ENCODE data around the gene CKS1B.

The CKS1B gene

DNA sequence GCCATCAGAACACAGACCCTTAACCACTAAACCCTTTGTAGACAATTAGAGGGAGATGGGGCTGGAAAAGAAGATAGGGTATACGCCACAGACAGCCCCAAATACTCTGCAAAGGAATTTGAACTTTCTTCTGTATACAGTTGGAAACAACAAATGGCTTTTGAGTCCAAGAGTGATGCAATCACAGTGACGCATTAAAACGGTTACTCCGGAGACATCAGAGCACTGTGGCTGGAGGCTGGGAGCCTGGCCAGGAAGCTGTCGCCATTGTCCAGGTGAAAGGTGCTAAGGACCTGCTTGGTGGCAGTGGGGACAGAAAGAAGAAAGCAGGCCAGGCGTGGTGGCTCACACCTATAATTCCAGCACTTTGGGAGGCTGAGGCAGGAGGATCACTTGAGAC is 12.8 kb downstream of the CKS1B start:
- no peak for DNase-seq (ENCODE audit: low spot score)

- DNase-seq (ENCODE audit: low spot score), result no peak
Observed at GRCh38 chr1:154988058-154988954, 13.8 kb downstream of the CKS1B start.

DNA sequence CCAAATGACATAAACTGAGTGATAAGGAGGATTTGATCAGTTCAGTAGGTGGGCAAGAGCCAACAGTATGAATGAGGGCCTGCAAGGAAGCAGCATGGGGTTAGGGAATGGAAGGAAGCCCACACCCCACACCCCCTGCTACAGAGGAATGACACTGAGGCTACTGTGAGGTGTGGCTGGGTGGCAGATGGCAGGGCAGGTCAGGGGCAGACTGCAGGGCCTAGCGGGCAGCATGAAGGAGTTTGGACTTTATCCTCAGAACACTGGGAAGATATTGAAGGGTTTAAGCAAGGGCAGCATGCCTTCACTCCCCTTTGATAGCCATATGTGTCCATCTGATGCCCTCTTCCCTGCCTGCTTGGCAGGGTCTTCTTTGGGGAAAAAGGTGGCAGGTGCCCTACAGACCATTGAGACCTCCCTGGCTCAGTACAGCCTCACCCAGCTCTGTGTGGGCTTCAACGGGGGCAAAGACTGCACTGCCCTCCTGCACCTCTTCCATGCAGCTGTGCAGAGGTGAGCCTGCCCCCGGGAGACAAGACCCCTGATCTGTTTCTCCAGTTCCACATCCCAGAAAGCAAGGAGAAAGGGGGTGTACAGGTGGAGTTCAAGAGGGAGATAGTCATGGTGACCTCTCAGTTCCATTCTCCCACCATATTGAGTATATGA is 14.8 kb downstream of the CKS1B start:
- DNase-seq (ENCODE audit: low spot score), result no peak

GRCh38 chr1:154990276-154990675 is 15.8 kb downstream of the CKS1B start:
- no peak for DNase-seq (ENCODE audit: low spot score)

DNA sequence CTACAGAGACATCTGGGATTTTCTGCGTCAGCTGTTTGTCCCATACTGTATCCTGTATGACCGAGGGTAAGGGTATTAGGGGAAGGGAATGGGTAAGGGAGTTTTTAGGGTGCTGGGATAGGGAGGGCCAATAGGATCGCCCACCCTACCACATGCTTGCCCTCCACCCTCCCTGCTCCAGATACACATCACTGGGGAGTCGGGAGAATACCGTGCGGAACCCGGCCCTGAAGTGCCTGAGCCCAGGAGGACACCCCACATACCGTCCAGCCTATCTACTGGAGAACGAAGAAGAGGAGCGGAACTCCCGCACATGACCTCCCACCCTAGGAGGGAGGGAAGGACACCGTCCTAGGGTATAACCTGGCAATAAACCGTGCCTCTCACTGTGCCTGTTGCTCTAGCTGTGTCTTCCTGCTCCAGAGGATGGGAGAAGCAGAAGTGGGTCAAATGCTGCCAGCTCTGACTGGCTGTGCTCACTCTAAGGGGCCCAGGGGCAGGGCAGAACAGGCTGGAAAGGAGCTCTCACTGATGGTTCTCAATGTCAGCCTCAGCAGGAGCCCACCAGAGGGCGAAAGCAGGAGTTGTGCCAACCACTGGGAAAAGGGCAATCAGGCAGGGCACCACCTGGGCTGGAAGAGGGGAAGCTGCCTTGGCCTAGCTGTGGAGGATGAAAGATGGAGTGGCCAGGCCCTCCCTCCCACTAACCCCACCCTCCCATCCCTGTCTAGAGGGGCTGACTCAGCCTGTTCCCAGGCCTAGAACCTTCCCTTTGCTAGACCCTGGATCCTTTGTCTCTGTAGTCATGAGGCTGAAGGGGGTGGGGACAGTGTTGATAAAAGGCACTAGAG is 18.5 kb downstream of the CKS1B start:
- peak; percentile 33 for DNase-seq (ENCODE audit: low spot score)

GRCh38 chr1:154993572-154994268 is 19.2 kb downstream of the CKS1B start, which contains the start of gene LENEP:
TSS of gene LENEP (plus strand) at chr1:154993586. CDS start at chr1:154993608, 22 bp downstream.
- peak; percentile 26 for DNase-seq (ENCODE audit: low spot score)

GRCh38 chr1:154994269-154994587 is 19.7 kb downstream of the CKS1B start:
- no peak for DNase-seq (ENCODE audit: low spot score)

GRCh38 chr1:154994591-154994990 is 20.1 kb downstream of the CKS1B start:
- peak; percentile 80 for DNase-seq (ENCODE audit: low spot score)

DNA sequence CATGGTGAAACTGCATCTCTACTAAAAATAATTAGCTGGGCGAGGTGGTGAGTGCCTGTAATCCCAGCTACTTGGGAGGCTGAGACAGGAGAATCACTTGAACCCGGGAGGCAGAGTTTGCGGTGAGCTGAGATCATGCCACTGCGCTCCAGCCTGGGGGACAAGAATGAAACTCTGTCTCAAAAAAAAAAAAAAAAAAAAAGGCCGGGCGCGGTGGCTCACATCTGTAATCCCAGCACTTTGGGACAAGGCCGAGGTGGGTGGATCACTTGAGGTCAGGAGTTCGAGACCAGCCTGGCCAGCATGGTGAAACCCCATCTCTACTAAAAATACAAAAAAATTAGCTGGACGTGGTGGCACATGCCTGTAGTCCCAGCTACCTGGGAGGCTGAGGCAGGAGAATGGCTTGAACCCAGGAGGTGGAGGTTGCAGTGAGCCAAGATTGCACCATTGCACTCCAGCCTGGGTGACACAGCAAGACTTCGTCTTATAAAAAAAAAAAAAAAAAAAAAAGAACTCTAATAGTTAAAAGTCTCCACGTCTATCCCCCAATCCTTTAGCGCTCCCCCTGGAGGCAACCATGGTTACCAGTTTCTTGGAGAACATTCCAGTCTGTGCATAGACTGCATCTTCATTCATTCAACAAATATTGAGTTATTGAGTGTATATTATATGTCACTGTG is 21.0 kb downstream of the CKS1B start:
- peak; percentile 43 for DNase-seq (ENCODE audit: low spot score)

DNA sequence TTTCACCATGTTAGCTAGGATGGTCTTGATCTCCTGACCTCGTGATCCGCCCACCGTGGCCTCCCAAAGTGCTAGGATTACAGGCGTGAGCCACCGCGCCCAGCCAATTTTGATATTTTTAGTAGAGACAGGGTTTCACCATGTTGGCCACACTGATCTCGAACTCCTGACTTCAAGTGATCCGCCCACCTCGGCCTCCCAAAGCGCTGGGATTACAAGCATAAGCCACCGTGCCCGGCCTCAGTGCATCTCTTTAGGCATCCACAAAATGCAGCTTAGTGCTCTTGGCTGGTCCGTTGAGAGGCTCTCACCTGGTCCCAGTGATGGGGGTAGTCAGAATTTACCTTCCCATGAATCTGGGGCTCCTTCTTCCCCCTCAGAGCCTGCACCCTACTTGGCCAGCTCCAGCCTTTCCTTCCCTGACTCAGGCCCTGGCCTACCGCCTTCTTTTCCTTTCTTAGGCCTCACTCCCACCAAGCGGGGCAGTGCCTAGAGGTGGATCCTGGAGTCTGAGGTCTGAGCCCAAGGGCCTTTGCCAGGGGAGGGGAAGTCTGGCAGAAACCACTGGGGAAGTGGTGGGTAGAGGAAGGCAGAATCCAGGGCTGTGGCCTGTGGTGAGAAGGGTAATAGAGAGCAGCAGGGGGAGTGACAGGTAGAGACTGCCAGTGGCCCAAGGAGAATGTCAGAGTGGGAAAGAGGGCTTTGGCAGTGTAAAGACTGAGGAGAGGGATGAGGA is 22.7 kb downstream of the CKS1B start:
- no peak for DNase-seq (ENCODE audit: low spot score)

DNA sequence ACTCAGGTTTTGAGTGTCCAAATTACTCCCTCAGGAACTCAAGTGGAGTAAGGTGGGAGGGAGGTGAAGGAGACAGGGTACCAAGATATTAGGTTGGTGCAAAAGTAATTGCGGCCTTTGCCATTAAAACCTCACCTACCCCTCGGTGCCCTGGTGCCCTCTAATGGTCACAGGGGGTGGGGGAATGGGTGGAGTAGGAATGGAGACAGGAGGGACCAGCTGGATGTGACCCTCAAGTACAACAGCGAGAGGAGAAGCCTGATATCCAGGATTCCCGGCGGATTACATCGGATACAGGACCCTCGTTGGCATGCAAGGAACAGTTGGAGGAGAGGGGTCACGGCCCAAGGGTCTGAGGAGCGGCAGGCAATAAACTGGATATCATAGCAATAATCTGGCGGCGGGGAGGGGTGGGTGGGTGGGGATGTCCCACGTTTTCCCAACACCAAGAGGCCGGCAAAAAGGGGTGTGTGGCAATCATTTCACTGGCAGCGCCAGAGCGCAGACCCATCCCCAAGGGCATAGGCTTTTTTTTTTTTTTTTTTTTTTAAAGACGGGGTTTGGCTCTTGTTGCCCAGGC is 23.8 kb downstream of the CKS1B start:
- DNase-seq (ENCODE audit: low spot score), result peak; percentile 28

GRCh38 chr1:154998818-154999570 is 24.5 kb downstream of the CKS1B start:
- peak; percentile 97 for DNase-seq (ENCODE audit: low spot score)

- DNase-seq (ENCODE audit: low spot score), result peak; percentile 85
Observed at GRCh38 chr1:154999571-155000410, 25.3 kb downstream of the CKS1B start.

- peak; percentile 80 for DNase-seq (ENCODE audit: low spot score)
Observed at GRCh38 chr1:155000411-155000725, 25.9 kb downstream of the CKS1B start.

DNA sequence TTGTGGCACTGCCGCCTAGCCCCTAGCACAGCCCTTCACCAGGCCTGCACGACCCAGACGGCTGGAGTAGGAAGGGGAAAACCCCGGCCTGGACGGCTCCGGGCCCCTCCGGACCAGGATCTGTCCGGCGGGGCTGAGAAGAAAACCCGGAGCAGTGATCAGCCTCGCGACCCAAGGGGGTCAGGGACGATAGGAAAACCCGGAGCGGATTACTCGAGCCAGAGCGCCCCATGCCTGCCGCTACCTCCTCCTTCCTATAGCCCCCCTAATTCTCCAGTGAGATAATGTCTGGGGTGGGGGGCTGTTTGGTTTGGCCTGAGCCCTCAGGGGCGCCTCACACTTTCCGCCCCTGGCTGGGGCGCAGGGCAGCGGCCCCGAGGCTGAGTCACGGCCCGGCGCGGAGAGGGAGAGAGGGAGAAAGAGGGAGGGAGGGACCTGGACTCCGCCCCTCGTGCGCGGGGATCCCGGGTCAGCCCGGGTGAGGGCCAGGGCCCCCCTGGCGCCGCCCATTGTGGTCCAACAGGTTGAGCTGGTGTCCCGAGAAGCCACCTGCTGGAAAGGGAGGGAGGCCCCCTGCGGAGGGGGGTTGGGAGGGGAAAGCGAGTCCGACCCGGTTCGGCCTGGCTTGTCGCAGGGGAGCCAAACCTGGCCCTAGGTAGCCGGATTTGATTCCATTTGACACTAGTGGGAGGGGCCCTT is 26.4 kb downstream of the CKS1B start:
- DNase-seq (ENCODE audit: low spot score), result peak; percentile 92

DNA sequence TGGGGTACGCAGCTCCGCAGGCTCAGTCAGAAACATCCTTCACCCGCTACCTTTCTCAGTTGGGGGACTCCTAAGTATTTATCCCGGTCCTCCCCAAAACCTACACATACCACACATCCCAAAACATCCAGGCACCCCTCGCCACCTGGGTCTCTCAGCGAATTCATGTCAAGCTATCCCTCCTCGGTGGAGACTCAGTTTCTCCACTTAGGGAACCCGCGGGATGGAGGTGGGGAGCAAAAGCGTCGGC is 26.9 kb downstream of the CKS1B start:
- no peak for DNase-seq (ENCODE audit: low spot score)

GRCh38 chr1:155001675-155002463 is 27.4 kb downstream of the CKS1B start:
- peak; percentile 99 for DNase-seq (ENCODE audit: low spot score)

Data from NAMALWA (cell line).